HG02943 (cell line): ENCODE measurements around the gene STAP2.

Source experiments
- ATAC-seq: cut with Tn5 transposase; IDR thresholded peaks from one replicate; pipeline ENCODE4 v1.9.1; 2021; ENCODE audit warnings: mild to moderate bottlenecking, low read depth, moderate library complexity; ENCODE audit not compliant: unreplicated experiment

The STAP2 gene

GRCh38 chr19:4371247-4372164 lies 32.9 kb upstream of the STAP2 start:
- no peak for ATAC-seq

- no peak for ATAC-seq
These were observed 31.9 kb upstream of the STAP2 start for GRCh38 chr19:4370418-4371041.

DNA sequence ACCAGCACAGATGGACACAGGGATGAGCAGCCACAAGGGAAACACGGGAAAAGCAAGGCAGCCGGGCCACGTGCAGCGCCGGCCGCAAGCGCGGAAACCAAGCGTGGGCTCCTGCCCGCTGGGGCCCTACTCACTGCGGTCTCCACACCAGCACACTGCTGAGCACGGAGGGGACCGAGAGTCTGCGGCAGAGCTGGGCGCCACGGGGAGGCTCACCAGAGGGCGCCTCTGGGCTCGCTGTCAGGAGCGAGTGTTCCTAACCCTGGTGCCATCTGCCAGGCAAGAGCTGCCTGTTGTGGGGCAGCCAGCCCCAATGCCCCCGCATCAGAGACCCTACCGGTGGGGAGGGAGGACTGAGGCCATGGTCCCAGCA lies 31.2 kb upstream of the STAP2 start:
- ATAC-seq, result peak; percentile 24

DNA sequence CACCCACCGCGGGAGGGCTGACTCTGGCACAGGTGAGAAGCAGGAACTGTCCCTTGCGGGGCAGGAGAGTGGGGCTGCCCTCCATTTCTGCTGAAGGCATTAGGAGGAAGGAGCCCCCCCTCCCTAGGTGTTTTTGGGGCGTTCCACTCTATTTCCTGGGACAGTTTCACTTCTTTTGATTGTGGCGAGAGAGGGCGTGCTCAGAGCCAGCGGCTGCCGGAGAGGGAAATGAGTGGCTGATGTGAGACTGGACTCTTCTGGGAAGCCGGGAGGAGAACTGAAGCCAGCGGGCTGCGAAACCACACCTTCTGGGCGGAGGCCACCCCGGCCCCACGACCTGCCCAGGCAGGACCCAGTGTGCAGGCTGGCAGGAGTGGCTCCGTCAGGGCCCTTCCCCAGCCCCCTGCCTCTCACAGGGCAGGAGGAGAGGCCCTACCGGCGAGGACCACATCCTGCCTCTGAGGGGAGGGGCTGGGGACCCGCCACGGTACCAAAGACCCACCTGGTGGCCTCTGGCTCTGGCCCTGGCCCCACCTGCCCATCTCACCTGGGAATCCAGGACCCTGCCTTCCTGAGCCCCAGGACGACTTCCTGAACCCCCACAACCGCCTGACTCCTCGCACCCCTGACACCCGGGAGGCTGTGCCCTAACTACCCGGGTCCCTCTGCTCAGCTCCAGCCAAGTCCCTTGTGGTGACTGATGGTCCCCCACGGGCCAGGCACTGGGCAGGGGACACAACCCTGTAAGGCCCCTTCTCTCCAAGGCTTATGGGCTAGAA lies 30.7 kb upstream of the STAP2 start:
- ATAC-seq, result peak; percentile 49

DNA sequence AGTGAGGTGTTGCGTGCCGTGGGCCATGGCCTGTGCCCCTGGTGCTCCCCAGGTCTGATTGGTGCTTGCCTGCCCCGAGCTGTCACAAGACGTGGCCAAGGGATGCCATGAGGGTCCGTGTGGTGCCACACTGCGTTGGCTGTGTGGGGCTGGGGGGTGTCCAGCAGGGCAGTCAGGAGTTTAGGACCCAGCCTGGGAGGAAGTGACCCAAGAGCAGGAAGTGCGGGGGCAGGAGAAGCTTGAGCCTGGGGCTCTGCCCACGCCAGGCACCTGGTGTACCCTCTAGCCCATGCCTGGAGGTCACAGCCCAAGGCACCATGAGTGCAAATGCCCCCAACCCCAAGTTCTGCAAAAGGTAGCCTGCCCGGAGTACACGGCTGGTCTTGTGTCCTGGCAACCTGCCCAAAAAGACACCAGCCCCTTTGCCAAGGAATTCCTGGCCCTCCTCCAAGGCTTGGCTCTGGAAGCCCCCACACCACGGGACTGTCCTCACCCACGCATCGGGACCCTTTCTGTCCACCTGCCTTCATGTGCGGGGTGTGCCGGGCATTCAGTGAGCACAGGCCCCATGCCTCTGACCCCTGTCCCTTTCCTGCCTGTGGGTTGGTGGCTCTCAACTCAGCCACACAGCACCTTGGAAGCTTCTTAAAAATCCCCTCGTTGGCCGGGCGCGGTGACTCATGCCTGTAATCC lies 29.6 kb upstream of the STAP2 start:
- ATAC-seq, result no peak

- no peak for ATAC-seq
These were observed 29.1 kb upstream of the STAP2 start for GRCh38 chr19:4367781-4368127.

- ATAC-seq, result no peak
These were observed 28.7 kb upstream of the STAP2 start for GRCh38 chr19:4367336-4367723.

DNA sequence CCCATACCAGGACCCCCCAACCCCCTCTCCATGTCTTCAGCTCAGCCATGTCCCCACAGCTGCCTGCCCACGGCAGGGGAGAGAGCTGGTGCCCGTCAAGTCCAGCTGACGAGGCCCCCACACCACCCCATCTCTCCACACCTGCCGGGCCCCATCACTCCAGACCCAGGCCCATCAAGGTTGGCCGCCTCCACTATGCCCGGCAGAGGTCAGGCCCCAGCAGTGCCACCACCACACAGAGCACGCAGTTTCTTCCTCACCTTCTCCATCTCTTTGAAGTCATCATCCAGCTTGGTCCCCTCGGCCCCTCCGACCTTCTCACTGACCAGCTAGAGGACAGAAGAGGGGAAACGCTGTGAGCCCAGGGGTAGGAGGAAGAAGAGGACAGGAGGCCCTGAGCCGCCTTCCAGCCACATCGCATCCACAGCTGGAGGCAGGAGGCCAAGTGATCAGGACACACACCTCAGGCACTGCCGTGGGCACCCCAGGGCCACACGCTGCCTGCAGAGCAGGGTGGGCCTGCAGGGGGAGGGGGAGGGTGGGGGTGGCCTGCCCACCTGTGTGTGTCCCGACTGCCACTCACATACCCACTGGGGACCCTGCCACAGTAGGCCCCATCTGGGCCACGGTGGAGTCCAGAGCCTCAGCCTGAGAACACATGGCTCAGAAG lies 28.2 kb upstream of the STAP2 start:
- ATAC-seq, result no peak

- ATAC-seq, result no peak
These were observed 27.4 kb upstream of the STAP2 start for GRCh38 chr19:4365791-4366665.

DNA sequence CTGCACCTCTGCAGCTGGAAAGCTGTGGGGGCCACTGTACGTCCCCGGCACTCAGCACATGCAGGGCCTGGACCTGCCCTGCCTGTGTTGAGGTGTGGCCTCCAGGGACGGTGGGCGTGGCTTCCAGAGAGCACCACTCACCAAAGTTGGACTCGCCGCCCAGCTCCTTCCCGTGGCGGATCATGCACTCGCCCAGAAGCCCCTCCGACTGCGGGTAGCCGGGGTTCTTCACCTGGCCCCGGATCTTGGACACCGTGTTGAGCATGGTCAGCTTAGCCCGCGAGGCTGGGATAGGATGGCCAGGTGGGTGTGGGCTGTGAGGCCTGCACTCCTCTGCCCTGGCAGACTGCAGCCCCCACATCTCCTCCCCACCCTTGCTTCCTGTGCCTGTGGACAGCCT lies 26.7 kb upstream of the STAP2 start:
- no peak for ATAC-seq

GRCh38 chr19:4363571-4364304 lies 25.1 kb upstream of the STAP2 start:
- ATAC-seq, result no peak

GRCh38 chr19:4362831-4363545 lies 24.4 kb upstream of the STAP2 start:
- no peak for ATAC-seq

GRCh38 chr19:4362101-4362828 lies 23.6 kb upstream of the STAP2 start:
- ATAC-seq, result no peak

GRCh38 chr19:4361152-4362046 lies 22.8 kb upstream of the STAP2 start:
- no peak for ATAC-seq

GRCh38 chr19:4360641-4361151 lies 22.1 kb upstream of the STAP2 start:
- ATAC-seq, result no peak

GRCh38 chr19:4360081-4360569 lies 21.5 kb upstream of the STAP2 start:
- no peak for ATAC-seq
